Heart left ventricle (tissue), 13 donors: ENCODE measurements around the gene KIF4A.

Experiments used
- POLR2A ChIP-seq, 2 donors: fragments of 450-650 bp; IDR thresholded peaks; one replicate each; pipeline ENCODE4 v1.6.1; 2017; ENCODE audit warnings: antibody characterized with exemption in 2 of 2, mild to moderate bottlenecking in 2 of 2, moderate library complexity in 2 of 2
- TF ChIP-seq, protein P1 (sequence below), 12 donors: fragments of 200-600 bp; sonication (generic) in 4 of 12; IDR thresholded peaks; one replicate each; pipeline versions ENCODE4 v1.5.0 to v1.8.0; 2018 to 2022; ENCODE audit warnings: antibody characterized with exemption in 12 of 12, mild to moderate bottlenecking in 5 of 12
- donor health status: ischemic (EF 13 %, LVEDD 7.1; RV severe dilation, severe dysfunction).
- donor health status: DM: no; HTN: yes; CAD: no.
- donor health status: DM: no; HTN: no; CAD: no.
- donor health status: ischemic (EF 25% LVEDD 6.9; RV normal size, moderate dysfunction).
- donor health status: ischemic (EF 25% LVEDD 5.7; RV mildly dilated, moderate dysfunction).
- donor health status: ischemic (EF 35%, LVEDD 5.7; RV mildly dilated, moderate dysfunction).
- donor health status: nonischemic (EF 11% LVEDD 7.7; RV severe dilation, severe dysfunction).
- donor health status: DM: yes; HTN: yes; CAD: no.
- donor health status: PGD.
- donor health status: ischemic (EF 29% LVEDD 5.4; RV normal size, mild dysfunction).
- donor health status: nonischemic (EF 23%, LVEDD 6.1; RV moderate dilation, normal function).

DNA sequence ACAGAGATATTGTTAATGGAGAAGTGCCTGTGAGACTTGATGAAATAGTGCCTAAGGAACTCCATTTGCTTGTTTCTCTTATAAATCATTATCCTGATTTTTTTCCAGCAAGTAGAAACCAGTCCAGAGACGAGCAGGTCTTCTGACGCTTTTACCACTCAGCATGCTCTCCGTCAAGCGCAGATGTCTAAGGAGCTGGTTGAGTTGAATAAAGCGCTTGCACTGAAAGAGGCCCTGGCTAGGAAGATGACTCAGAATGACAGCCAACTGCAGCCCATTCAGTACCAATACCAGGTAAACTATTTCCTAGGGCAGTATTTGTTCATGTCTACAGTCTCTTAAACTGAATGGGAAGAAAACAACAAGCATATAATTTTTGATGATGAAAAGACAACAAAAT lies 63.6 kb downstream of the KIF4A start:
- TF ChIP-seq, protein P1, sequence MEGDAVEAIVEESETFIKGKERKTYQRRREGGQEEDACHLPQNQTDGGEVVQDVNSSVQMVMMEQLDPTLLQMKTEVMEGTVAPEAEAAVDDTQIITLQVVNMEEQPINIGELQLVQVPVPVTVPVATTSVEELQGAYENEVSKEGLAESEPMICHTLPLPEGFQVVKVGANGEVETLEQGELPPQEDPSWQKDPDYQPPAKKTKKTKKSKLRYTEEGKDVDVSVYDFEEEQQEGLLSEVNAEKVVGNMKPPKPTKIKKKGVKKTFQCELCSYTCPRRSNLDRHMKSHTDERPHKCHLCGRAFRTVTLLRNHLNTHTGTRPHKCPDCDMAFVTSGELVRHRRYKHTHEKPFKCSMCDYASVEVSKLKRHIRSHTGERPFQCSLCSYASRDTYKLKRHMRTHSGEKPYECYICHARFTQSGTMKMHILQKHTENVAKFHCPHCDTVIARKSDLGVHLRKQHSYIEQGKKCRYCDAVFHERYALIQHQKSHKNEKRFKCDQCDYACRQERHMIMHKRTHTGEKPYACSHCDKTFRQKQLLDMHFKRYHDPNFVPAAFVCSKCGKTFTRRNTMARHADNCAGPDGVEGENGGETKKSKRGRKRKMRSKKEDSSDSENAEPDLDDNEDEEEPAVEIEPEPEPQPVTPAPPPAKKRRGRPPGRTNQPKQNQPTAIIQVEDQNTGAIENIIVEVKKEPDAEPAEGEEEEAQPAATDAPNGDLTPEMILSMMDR (IDR thresholded peaks at IDR 0.05) = no peak
- no peak for TF ChIP-seq POLR2A (IDR thresholded peaks at IDR 0.05)
